HUES64 (cell line): ENCODE data around the gene ZNF292.
"Not testable (repeated sequence)": the region's sequence is repeated elsewhere in the genome, so short reads cannot be mapped to it uniquely, and the experiment has no call there.

Source experiments
- H3K27ac ChIP-seq: 2 replicates; pipeline ENCODE4 v1.7.0; 2013; ENCODE audit warnings: low read depth, low read length, inconsistent platforms
- H3K27me3 ChIP-seq: 2 replicates; pipeline ENCODE4 v1.6.1; 2013; ENCODE audit warnings: mild to moderate bottlenecking, low read length; ENCODE audit not compliant: insufficient read depth
- H3K36me3 ChIP-seq: 2 replicates; pipeline ENCODE4 v1.6.1; 2013; ENCODE audit warnings: mild to moderate bottlenecking, low read length; ENCODE audit not compliant: insufficient read depth
- H3K4me1 ChIP-seq: 2 replicates; pipeline ENCODE4 v1.6.1; 2013; ENCODE audit warnings: mild to moderate bottlenecking, low read length, moderate library complexity; ENCODE audit not compliant: insufficient read depth
- H3K4me3 ChIP-seq: 2 replicates; pipeline ENCODE4 v1.5.1; 2013; ENCODE audit warnings: mild to moderate bottlenecking, low read length, moderate library complexity
- H3K9ac ChIP-seq: 2 replicates; pipeline ENCODE4 v1.6.1; 2013; ENCODE audit warnings: mild to moderate bottlenecking, low read depth, low read length
- H3K9me3 ChIP-seq: 2 replicates; pipeline ENCODE4 v1.6.1; 2013; ENCODE audit warnings: low read depth, low read length; ENCODE audit not compliant: insufficient read depth
- WGBS: fragments of 150-250, 120-280 bp; methylation state at CpG from one replicate; pipeline ENCODE4 v1.1.7; 2013; ENCODE audit warnings: missing lambda C conversion rate; 5-methylcytosine and 5-hydroxymethylcytosine counted together

ZNF292 gene

GRCh38 chr6:87277123-87277522, 121.8 kb downstream of the ZNF292 start:
- no peaks in the 10 kb centered on the region for H3K27me3 ChIP-seq
- no peaks in the 10 kb centered on the region for H3K9me3 ChIP-seq
- no peak overlapping the region for H3K27ac ChIP-seq
- no peaks in the 10 kb centered on the region for H3K36me3 ChIP-seq
- H3K4me3 ChIP-seq = no peak overlapping the region
- no peaks in the 10 kb centered on the region for H3K4me1 ChIP-seq
- no peak overlapping the region for H3K9ac ChIP-seq

GRCh38 chr6:87279196-87279595, 123.8 kb downstream of the ZNF292 start:
- Histone ChIP-seq H3K9me3 (no peaks in the 10 kb centered on the region), H3K36me3 (no peaks in the 10 kb centered on the region), H3K4me3 (no peak overlapping the region), H3K27ac (no peak overlapping the region), H3K4me1 (no peaks in the 10 kb centered on the region), H3K9ac (no peak overlapping the region), H3K27me3 (no peaks in the 10 kb centered on the region)
- 85% methylated on average over 2 of the region's 2 CpGs for WGBS

- no peak overlapping the region for H3K9ac ChIP-seq
- H3K27me3 ChIP-seq = no peaks in the 10 kb centered on the region
- H3K36me3 ChIP-seq = no peaks in the 10 kb centered on the region
- whole genome bisulfite sequencing = 83% methylated on average over 1 of the region's 1 CpG
- no peaks in the 10 kb centered on the region for H3K9me3 ChIP-seq
- no peak overlapping the region for H3K27ac ChIP-seq
- H3K4me1 ChIP-seq = no peaks in the 10 kb centered on the region
- H3K4me3 ChIP-seq = no peak overlapping the region
Observed at GRCh38 chr6:87281426-87281825, 126.1 kb downstream of the ZNF292 start.

- Histone ChIP-seq H3K4me1 (no peaks in the 10 kb centered on the region), H3K36me3 (no peaks in the 10 kb centered on the region), H3K27ac (no peak overlapping the region), H3K9ac (no peak overlapping the region), H3K27me3 (no peaks in the 10 kb centered on the region), H3K4me3 (no peak overlapping the region), H3K9me3 (no peaks in the 10 kb centered on the region)
- WGBS = 92% methylated on average over 1 of the region's 1 CpG
Observed at GRCh38 chr6:87282743-87283142, 127.4 kb downstream of the ZNF292 start.

- no peaks in the 10 kb centered on the region for H3K27me3 ChIP-seq
- WGBS = 88% methylated on average over 3 of the region's 3 CpGs
- H3K36me3 ChIP-seq = no peaks in the 10 kb centered on the region
- H3K4me1 ChIP-seq = no peaks in the 10 kb centered on the region
- no peak overlapping the region for H3K27ac ChIP-seq
- H3K4me3 ChIP-seq = no peak overlapping the region
- no peaks in the 10 kb centered on the region for H3K9me3 ChIP-seq
- no peak overlapping the region for H3K9ac ChIP-seq
Observed at GRCh38 chr6:87283461-87283860, 128.1 kb downstream of the ZNF292 start.

GRCh38 chr6:87287251-87287650, 131.9 kb downstream of the ZNF292 start:
- H3K4me1 ChIP-seq = no peaks in the 10 kb centered on the region
- no peak overlapping the region for H3K27ac ChIP-seq
- H3K9me3 ChIP-seq = no peaks in the 10 kb centered on the region
- no peaks in the 10 kb centered on the region for H3K27me3 ChIP-seq
- H3K9ac ChIP-seq = no peak overlapping the region
- H3K36me3 ChIP-seq = no peaks in the 10 kb centered on the region
- WGBS = 100% methylated on average over 1 of the region's 2 CpGs
- H3K4me3 ChIP-seq = no peak overlapping the region

- Histone ChIP-seq H3K27ac (no peak overlapping the region), H3K9me3 (no peaks in the 10 kb centered on the region), H3K36me3 (no peaks in the 10 kb centered on the region), H3K4me3 (no peak overlapping the region), H3K27me3 (no peaks in the 10 kb centered on the region), H3K4me1 (no peaks in the 10 kb centered on the region), H3K9ac (no peak overlapping the region)
- WGBS = 93% methylated on average over 3 of the region's 3 CpGs
Observed at GRCh38 chr6:87289571-87289970, 134.2 kb downstream of the ZNF292 start.

GRCh38 chr6:87291883-87292282, 136.5 kb downstream of the ZNF292 start:
- Histone ChIP-seq H3K9ac (no peak overlapping the region), H3K27me3 (no peaks in the 10 kb centered on the region), H3K4me1 (no peaks in the 10 kb centered on the region), H3K27ac (no peak overlapping the region), H3K4me3 (no peak overlapping the region), H3K36me3 (no peaks in the 10 kb centered on the region), H3K9me3 (no peaks in the 10 kb centered on the region)
- 100% methylated on average over 1 of the region's 2 CpGs for WGBS

- Histone ChIP-seq H3K27ac (no peak overlapping the region), H3K9me3 (no peaks in the 10 kb centered on the region), H3K4me3 (no peak overlapping the region), H3K36me3 (no peaks in the 10 kb centered on the region), H3K4me1 (no peaks in the 10 kb centered on the region), H3K27me3 (no peaks in the 10 kb centered on the region), H3K9ac (no peak overlapping the region)
- WGBS = 88% methylated on average over 4 of the region's 4 CpGs
Observed at GRCh38 chr6:87293526-87293925, 138.2 kb downstream of the ZNF292 start.

GRCh38 chr6:87297119-87297518, 141.8 kb downstream of the ZNF292 start:
- H3K9ac ChIP-seq = no peak overlapping the region
- no peaks in the 10 kb centered on the region for H3K27me3 ChIP-seq
- no peak overlapping the region for H3K4me3 ChIP-seq
- H3K9me3 ChIP-seq = peaks cover 6% of the 10 kb centered on the region; the same call in 1 of the 2 replicates
- no CpG with 5 or more reads among the region's 1 CpG for WGBS
- H3K27ac ChIP-seq = no peak overlapping the region
- no peaks in the 10 kb centered on the region for H3K4me1 ChIP-seq
- H3K36me3 ChIP-seq = no peaks in the 10 kb centered on the region

- 79% methylated on average over 9 of the region's 9 CpGs for WGBS
- not testable (repeated sequence) for H3K9me3 ChIP-seq, H3K27me3 ChIP-seq, H3K4me1 ChIP-seq, H3K4me3 ChIP-seq, H3K27ac ChIP-seq, H3K36me3 ChIP-seq, H3K9ac ChIP-seq
Observed at GRCh38 chr6:87301277-87301676, 145.9 kb downstream of the ZNF292 start.

- H3K4me1 ChIP-seq = no peaks in the 10 kb centered on the region
- no peak overlapping the region for H3K9ac ChIP-seq
- no peaks in the 10 kb centered on the region for H3K9me3 ChIP-seq
- H3K27ac ChIP-seq = no peak overlapping the region
- no peaks in the 10 kb centered on the region for H3K36me3 ChIP-seq
- WGBS = 89% methylated on average over 4 of the region's 4 CpGs
- H3K27me3 ChIP-seq = no peaks in the 10 kb centered on the region; the same call in 1 of the 2 replicates
- no peak overlapping the region for H3K4me3 ChIP-seq
Observed at GRCh38 chr6:87308970-87309369, 153.6 kb downstream of the ZNF292 start.
